Measurements from ENCODE around the gene SPP1.

The SPP1 gene

GRCh38 chr4:88028946-88029345, 53.4 kb downstream of the SPP1 start:
- DNase-seq, result no peak

- DNase-seq, result no peak
These were observed 54.0 kb downstream of the SPP1 start for GRCh38 chr4:88029556-88029955.

GRCh38 chr4:88030565-88031310, 55.2 kb downstream of the SPP1 start:
- no peak for DNase-seq

All from kidney glomerular epithelial cell (primary cell).